ENCODE measurements around the gene LRRC9.

DNA sequence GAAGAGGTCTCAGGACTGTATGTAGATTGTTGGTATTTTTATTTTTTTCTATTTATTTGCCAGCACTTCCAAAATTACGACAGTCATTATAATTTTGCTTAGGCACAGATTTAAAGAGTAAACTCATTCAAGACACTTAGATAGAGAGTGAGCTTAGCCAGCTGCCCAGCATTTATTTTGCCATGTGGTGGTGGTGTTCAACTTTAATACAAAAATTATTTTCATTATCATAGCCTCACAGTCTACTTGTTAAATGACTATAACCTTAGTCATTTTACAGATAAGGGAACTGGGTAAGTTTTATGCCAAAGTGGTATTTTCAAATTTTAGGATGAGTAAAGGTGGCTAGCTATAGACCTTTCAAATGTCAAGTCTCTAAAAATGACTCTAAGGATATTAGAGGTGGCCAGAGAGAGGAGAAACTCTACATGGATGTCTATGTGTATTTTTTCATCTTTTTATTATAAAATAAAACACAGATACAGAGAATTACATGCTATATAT is 66.7 kb downstream of the LRRC9 start:
- TF ChIP-seq, protein P1, sequence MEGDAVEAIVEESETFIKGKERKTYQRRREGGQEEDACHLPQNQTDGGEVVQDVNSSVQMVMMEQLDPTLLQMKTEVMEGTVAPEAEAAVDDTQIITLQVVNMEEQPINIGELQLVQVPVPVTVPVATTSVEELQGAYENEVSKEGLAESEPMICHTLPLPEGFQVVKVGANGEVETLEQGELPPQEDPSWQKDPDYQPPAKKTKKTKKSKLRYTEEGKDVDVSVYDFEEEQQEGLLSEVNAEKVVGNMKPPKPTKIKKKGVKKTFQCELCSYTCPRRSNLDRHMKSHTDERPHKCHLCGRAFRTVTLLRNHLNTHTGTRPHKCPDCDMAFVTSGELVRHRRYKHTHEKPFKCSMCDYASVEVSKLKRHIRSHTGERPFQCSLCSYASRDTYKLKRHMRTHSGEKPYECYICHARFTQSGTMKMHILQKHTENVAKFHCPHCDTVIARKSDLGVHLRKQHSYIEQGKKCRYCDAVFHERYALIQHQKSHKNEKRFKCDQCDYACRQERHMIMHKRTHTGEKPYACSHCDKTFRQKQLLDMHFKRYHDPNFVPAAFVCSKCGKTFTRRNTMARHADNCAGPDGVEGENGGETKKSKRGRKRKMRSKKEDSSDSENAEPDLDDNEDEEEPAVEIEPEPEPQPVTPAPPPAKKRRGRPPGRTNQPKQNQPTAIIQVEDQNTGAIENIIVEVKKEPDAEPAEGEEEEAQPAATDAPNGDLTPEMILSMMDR (conservative IDR thresholded peaks at IDR 0.05; ENCODE audit: low read length), result no peak
- no peak for TF ChIP-seq EZH2phosphoT487 (IDR thresholded peaks at IDR 0.05; ENCODE audit: borderline replicate concordance)
